T-helper 17 cell (primary cell): ENCODE measurements around the gene LMTK2. TPM values are rescaled to one million over a fixed set of nuclear protein-coding genes. Genes with fewer than 3 reads are reported as not detected.

Experiments
- ATAC-seq: fragments of 150-1000 bp; cut with Tn5 transposase; 2 replicates; pipeline ENCODE4 v1.10.0; 2021; ENCODE audit warnings: mild to moderate bottlenecking, moderate library complexity
- DNase-seq, 3 donors: peaks; one replicate each; pipeline versions ENCODE4 v3.0.0 to v3.0.0-alpha.2; 2020 to 2021
- H3K9me3 ChIP-seq: one replicate; pipeline ENCODE4 v1.7.0; 2013; ENCODE audit warnings: low read length, mild to moderate bottlenecking; ENCODE audit not compliant: control insufficient read depth, poor library complexity, severe bottlenecking
- H3K27ac Mint-ChIP-seq: one replicate; pipeline ENCODE4 v1.8.0; 2022; ENCODE audit warnings: mild to moderate bottlenecking, moderate library complexity, mixed read lengths
- H3K27me3 Mint-ChIP-seq: one replicate; pipeline ENCODE4 v1.8.0; 2022; ENCODE audit warnings: mixed read lengths
- H3K36me3 Mint-ChIP-seq: one replicate; pipeline ENCODE4 v1.8.0; 2022; ENCODE audit warnings: low read depth, mixed read lengths
- H3K4me1 Mint-ChIP-seq: one replicate; pipeline ENCODE4 v1.8.0; 2022; ENCODE audit warnings: mild to moderate bottlenecking, mixed read lengths
- H3K4me3 Mint-ChIP-seq: one replicate; pipeline ENCODE4 v1.8.0; 2022; ENCODE audit warnings: mild to moderate bottlenecking, moderate library complexity, mixed read lengths
- total RNA-seq, 4 donors: library from RNA in 2 of 4; stranded (reverse) in 2 of 4; gene quantifications; one replicate each; pipeline ENCODE4 v1.2.3 and lab custom pipeline; 2022 to 2026

Gene LMTK2
- total RNA-seq, 2 donors from 2014 or later, result 16.6 to 35.0 TPM

DNA sequence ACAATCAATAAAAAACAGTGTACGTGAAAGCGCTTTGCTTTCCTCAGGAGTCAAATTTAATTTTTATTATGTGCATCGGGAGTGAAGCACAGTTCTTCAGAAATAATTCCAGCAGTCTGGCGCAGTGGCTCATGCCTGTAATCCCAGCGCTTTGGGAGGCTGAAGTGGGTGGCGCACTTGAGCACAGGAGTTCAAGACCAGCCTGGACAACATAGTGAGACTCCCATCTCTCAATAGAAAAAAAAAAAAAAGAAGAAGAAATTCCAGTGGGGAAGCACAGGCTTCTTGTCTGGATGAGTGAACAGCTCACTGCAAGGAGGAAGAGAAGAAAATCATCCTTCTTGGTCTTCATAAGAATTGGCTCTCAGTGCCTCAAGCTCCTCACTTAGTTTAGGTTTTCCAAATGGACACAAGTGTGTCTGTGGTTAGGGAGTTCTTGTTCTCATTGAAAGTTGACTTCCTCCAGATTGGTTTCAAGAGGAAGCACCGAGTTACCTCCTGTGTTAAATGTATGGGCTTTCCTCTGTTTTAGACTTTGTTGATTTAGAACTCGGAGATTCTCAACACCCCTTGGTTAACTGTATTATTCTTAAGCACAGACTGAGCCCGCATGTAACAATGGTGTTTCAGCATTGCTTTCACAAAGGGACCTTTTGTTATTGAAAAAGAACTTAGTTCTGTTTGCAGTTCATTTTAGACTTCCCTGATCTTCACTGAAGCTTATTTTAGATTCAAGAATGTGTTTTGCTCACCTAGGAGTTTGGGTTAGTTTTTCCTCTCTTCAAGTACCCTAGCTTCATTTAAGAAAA is 28.0 kb downstream of the LMTK2 start:
- H3K4me1 Mint-ChIP-seq, result peaks cover 47% of the 10 kb centered on the region
- peak overlapping the region; percentile 9 for H3K27ac Mint-ChIP-seq
- H3K4me3 Mint-ChIP-seq, result no peak overlapping the region
- no peak for ATAC-seq
- no peaks in the 10 kb centered on the region for H3K27me3 Mint-ChIP-seq
- no peak for DNase-seq
- H3K36me3 Mint-ChIP-seq, result peaks cover 11% of the 10 kb centered on the region
- H3K9me3 ChIP-seq, result no peaks in the 10 kb centered on the region

DNA sequence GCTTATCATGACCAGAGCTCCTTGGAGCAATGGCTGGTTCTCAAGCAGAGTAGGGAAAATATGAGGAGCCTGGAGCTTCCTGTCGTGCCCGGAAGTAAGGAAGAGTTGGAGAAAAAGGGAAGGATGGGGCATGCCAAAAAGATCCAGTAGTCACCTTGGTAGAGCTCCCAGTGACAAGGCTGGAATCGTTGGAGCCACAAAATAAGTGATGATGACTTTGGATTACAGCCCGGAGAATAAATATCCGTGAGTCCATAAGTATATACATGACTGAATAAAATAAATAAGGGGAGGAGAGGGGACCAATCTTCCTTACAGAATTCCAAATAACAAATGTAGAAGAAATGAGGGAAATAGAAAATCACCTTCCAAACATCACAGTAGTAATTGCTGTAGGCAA is 29.3 kb downstream of the LMTK2 start:
- Mint-ChIP-seq H3K36me3 (peaks cover 7% of the 10 kb centered on the region), H3K27ac (no peak overlapping the region), H3K4me1 (peaks cover 38% of the 10 kb centered on the region), H3K4me3 (no peak overlapping the region), H3K27me3 (no peaks in the 10 kb centered on the region)
- ATAC-seq (no peak), DNase-seq (no peak)
- no peaks in the 10 kb centered on the region for H3K9me3 ChIP-seq

- ATAC-seq (no peak), DNase-seq (no peak)
- Mint-ChIP-seq H3K4me3 (no peak overlapping the region), H3K27me3 (no peaks in the 10 kb centered on the region), H3K4me1 (peaks cover 34% of the 10 kb centered on the region), H3K36me3 (peaks cover 7% of the 10 kb centered on the region), H3K27ac (no peak overlapping the region)
- H3K9me3 ChIP-seq, result no peaks in the 10 kb centered on the region
Measured at GRCh38 chr7:98136423-98136822, 29.8 kb downstream of the LMTK2 start.

GRCh38 chr7:98137134-98137825 is 30.6 kb downstream of the LMTK2 start:
- no peak overlapping the region for H3K4me3 Mint-ChIP-seq
- H3K36me3 Mint-ChIP-seq, result peaks cover 7% of the 10 kb centered on the region
- ATAC-seq, result no peak
- no peak overlapping the region for H3K27ac Mint-ChIP-seq
- H3K27me3 Mint-ChIP-seq, result no peaks in the 10 kb centered on the region
- no peak for DNase-seq
- H3K9me3 ChIP-seq, result no peaks in the 10 kb centered on the region
- H3K4me1 Mint-ChIP-seq, result peaks cover 27% of the 10 kb centered on the region

- peak; percentile 44 for ATAC-seq
- no peak overlapping the region for H3K27ac Mint-ChIP-seq
- no peaks in the 10 kb centered on the region for H3K27me3 Mint-ChIP-seq
- DNase-seq, result no peak
- no peaks in the 10 kb centered on the region for H3K9me3 ChIP-seq
- peaks cover 24% of the 10 kb centered on the region for H3K4me1 Mint-ChIP-seq
- H3K36me3 Mint-ChIP-seq, result peaks cover 7% of the 10 kb centered on the region
- no peak overlapping the region for H3K4me3 Mint-ChIP-seq
Measured at GRCh38 chr7:98137826-98138151, 31.1 kb downstream of the LMTK2 start.

GRCh38 chr7:98138672-98139071 is 32.0 kb downstream of the LMTK2 start:
- Mint-ChIP-seq H3K4me3 (no peak overlapping the region), H3K27me3 (no peaks in the 10 kb centered on the region), H3K27ac (no peak overlapping the region), H3K36me3 (peaks cover 12% of the 10 kb centered on the region), H3K4me1 (peaks cover 15% of the 10 kb centered on the region)
- H3K9me3 ChIP-seq, result no peaks in the 10 kb centered on the region
- DNase-seq (no peak), ATAC-seq (no peak)

DNA sequence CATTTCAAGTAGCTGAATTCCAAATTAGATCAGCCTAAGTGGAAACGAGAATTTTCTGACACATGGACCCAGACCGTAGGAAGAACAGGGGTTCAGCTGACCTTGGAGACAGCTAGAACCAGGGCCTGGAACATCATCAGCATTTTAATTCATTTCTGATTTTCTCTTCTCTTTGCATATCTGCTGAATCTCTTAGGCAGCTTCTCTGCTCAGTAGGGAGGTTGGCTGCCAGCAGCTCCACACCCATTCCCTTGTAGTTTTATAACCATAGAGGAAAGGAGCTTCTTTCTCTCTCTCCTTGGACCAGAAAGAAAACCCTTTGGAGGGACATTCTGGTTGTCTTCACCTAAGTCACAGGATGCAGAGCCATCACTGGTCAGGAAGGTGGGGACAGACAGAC is 36.0 kb downstream of the LMTK2 start:
- Mint-ChIP-seq H3K27me3 (no peaks in the 10 kb centered on the region), H3K27ac (no peak overlapping the region), H3K4me3 (no peak overlapping the region), H3K36me3 (peaks cover 12% of the 10 kb centered on the region), H3K4me1 (peaks cover 6% of the 10 kb centered on the region)
- no peak for ATAC-seq
- no peaks in the 10 kb centered on the region for H3K9me3 ChIP-seq
- no peak for DNase-seq

DNA sequence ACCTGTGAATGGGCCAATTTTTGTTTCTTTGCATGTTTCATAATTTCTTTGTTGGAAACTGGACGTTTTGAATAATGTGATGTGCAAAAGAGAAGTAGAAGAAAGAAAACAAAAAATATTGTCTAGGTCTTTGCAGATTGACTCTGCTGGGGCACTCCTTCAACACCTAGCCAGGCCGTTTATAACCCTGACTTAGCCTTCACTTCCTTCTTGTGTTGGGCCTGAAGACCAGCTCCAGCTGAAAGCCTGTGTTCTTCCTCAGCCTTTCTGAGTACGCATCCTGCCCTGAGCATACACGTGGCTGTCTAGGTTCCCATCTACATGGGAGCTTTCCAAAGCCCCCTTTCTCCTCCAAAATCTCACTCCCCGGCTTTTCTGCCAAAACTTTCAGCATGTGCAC is 41.9 kb downstream of the LMTK2 start:
- ATAC-seq, result no peak
- peaks cover 4% of the 10 kb centered on the region for H3K4me1 Mint-ChIP-seq

DNA sequence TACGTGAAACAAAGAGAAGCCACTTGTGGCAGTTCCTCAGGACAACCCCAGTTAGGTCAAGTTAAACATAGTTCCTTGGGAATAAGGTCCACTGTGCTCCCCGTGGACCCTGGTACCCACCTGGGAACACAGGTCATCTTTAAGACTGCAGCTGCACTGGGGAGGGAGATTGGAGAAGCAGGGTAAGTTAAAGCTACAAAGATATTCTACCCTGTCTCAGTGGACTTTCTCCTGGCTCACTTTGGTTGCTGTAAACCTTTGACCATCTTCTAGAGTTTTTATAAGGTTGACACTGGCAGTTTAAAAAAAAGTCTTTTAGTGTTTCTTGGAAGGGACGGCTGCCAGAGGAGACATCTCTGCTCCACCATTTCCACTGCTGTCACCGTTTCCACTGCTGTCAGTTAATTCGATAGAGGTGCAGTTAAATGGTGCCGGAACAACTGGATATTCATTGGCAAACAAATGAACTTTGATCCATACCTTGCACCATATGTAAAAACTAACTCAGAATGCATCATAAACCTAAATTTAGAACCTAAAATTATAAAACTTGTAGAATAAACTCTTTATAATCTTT is 42.5 kb downstream of the LMTK2 start:
- Mint-ChIP-seq H3K27ac (no peak overlapping the region), H3K27me3 (no peaks in the 10 kb centered on the region), H3K36me3 (peaks cover 17% of the 10 kb centered on the region), H3K4me1 (peaks cover 4% of the 10 kb centered on the region), H3K4me3 (no peak overlapping the region)
- H3K9me3 ChIP-seq, result no peaks in the 10 kb centered on the region
- ATAC-seq (no peak), DNase-seq (no peak)

More for the DNA sequence above, 41.9 kb downstream of the LMTK2 start:
- Mint-ChIP-seq H3K36me3 (peaks cover 15% of the 10 kb centered on the region), H3K4me3 (no peak overlapping the region), H3K27ac (no peak overlapping the region), H3K27me3 (no peaks in the 10 kb centered on the region)
- DNase-seq, result no peak
- no peaks in the 10 kb centered on the region for H3K9me3 ChIP-seq

- Mint-ChIP-seq H3K27ac (no peak overlapping the region), H3K4me1 (peaks cover 4% of the 10 kb centered on the region), H3K36me3 (peaks cover 30% of the 10 kb centered on the region), H3K4me3 (no peak overlapping the region), H3K27me3 (no peaks in the 10 kb centered on the region)
- ATAC-seq (no peak), DNase-seq (no peak)
- no peaks in the 10 kb centered on the region for H3K9me3 ChIP-seq
Measured at GRCh38 chr7:98151884-98152283, 45.2 kb downstream of the LMTK2 start.

GRCh38 chr7:98156700-98157099 is 50.0 kb downstream of the LMTK2 start:
- no peak overlapping the region for H3K4me3 Mint-ChIP-seq
- no peak for DNase-seq
- H3K4me1 Mint-ChIP-seq, result no peaks in the 10 kb centered on the region
- no peak overlapping the region for H3K27ac Mint-ChIP-seq
- no peak for ATAC-seq
- H3K9me3 ChIP-seq, result no peaks in the 10 kb centered on the region
- no peaks in the 10 kb centered on the region for H3K27me3 Mint-ChIP-seq
- peaks cover 30% of the 10 kb centered on the region for H3K36me3 Mint-ChIP-seq

- H3K4me1 Mint-ChIP-seq, result no peaks in the 10 kb centered on the region
- peaks cover 25% of the 10 kb centered on the region for H3K36me3 Mint-ChIP-seq
- DNase-seq, result no peak
Measured at GRCh38 chr7:98157761-98158160, 51.1 kb downstream of the LMTK2 start.

DNA sequence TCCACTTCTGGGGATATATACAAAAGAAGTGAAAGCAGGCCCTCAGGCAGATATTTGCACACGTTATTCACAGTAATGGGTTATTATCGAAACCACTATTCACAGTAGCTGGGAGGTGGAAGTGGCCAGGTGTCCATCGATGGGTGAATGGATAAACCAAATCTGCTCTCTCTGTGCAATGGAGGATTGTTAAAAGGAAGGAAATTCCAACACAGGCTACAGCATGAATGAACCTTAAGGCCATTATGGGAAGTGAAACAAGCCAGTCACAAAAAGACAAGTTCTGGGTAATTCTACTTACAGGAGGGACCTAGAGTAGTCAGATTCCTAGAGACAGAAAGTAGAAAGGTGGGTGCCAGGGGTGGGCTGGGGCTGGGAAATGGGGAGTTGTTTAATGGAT is 56.1 kb downstream of the LMTK2 start:
- DNase-seq (no peak), ATAC-seq (no peak)
- Mint-ChIP-seq H3K27ac (no peak overlapping the region), H3K27me3 (no peaks in the 10 kb centered on the region), H3K4me3 (no peak overlapping the region), H3K36me3 (peaks cover 2% of the 10 kb centered on the region), H3K4me1 (peaks cover 4% of the 10 kb centered on the region)
- no peaks in the 10 kb centered on the region for H3K9me3 ChIP-seq

More at GRCh38 chr7:98157761-98158160, 51.1 kb downstream of the LMTK2 start:
- Mint-ChIP-seq H3K27ac (no peak overlapping the region), H3K27me3 (no peaks in the 10 kb centered on the region), H3K4me3 (no peak overlapping the region)
- H3K9me3 ChIP-seq, result no peaks in the 10 kb centered on the region
- ATAC-seq, result no peak
